ENCODE measurements around the gene SUSD2. TPM values are rescaled to one million over a fixed set of nuclear protein-coding genes. Genes with fewer than 3 reads are reported as not detected.
A peak's percentile ranks its signal among the peaks of the same experiment; 100 is the strongest.

The SUSD2 gene
- total and polyA plus RNA-seq, 2 experiments from 2014 or later: 9.7 to 10.8 TPM

GRCh38 chr22:24145446-24146193 lies 35.7 kb upstream of the SUSD2 start:
- Histone ChIP-seq H3K27ac (peak overlapping the region; percentile 82), H3K4me2 (peak overlapping the region; percentile 48), H3K9me2 (replicated peaks; ENCODE audit: insufficient read depth) (no peaks in the 10 kb centered on the region), H3K4me1 (ENCODE audit: insufficient read depth) (peaks cover 53% of the 10 kb centered on the region), H2AFZ (no peak overlapping the region), H3K36me3 (replicated peaks; ENCODE audit: insufficient read depth, low read depth) (no peaks in the 10 kb centered on the region), H3K27me3 (no peaks in the 10 kb centered on the region), H3K79me2 (peaks cover 3% of the 10 kb centered on the region), H3K9me3 (ENCODE audit: low read depth) (no peaks in the 10 kb centered on the region), H3K4me3 (no peak overlapping the region), H4K20me1 (ENCODE audit: insufficient read depth, poor library complexity, severe bottlenecking) (no peaks in the 10 kb centered on the region)
- DNase-seq (ENCODE audit: low spot score): no peak
- TF ChIP-seq EZH2phosphoT487 (IDR thresholded peaks at IDR 0.05; ENCODE audit: low read depth, severe bottlenecking, unreplicated experiment) (no peak), CTCF (IDR thresholded peaks at IDR 0.05; ENCODE audit: poor library complexity) (no peak), EZH2 (IDR thresholded peaks at IDR 0.05; ENCODE audit: borderline replicate concordance) (no peak)
- 95% methylated on average over 9 of the region's 9 CpGs for WGBS (ENCODE audit: low lambda C conversion rate, missing lambda C conversion rate)

- Histone ChIP-seq H3K27me3 (no peaks in the 10 kb centered on the region), H3K9me2 (replicated peaks; ENCODE audit: insufficient read depth) (no peaks in the 10 kb centered on the region), H3K27ac (peak overlapping the region; percentile 82), H3K4me1 (ENCODE audit: insufficient read depth) (peaks cover 53% of the 10 kb centered on the region), H3K9me3 (ENCODE audit: low read depth) (no peaks in the 10 kb centered on the region), H4K20me1 (ENCODE audit: insufficient read depth, poor library complexity, severe bottlenecking) (no peaks in the 10 kb centered on the region), H3K4me3 (no peak overlapping the region), H3K36me3 (replicated peaks; ENCODE audit: insufficient read depth, low read depth) (no peaks in the 10 kb centered on the region), H3K4me2 (peak overlapping the region; percentile 48), H2AFZ (no peak overlapping the region), H3K79me2 (peaks cover 3% of the 10 kb centered on the region)
- TF ChIP-seq CTCF (IDR thresholded peaks at IDR 0.05; ENCODE audit: poor library complexity) (no peak), EZH2 (IDR thresholded peaks at IDR 0.05; ENCODE audit: borderline replicate concordance) (no peak), EZH2phosphoT487 (IDR thresholded peaks at IDR 0.05; ENCODE audit: low read depth, severe bottlenecking, unreplicated experiment) (no peak)
- peak; percentile 82 for DNase-seq (ENCODE audit: low spot score)
- 4% methylated on average over 4 of the region's 4 CpGs for WGBS (ENCODE audit: low lambda C conversion rate, missing lambda C conversion rate)
These were observed 35.1 kb upstream of the SUSD2 start for GRCh38 chr22:24146194-24146616.

- H3K27ac ChIP-seq: peak overlapping the region; percentile 82
- TF ChIP-seq EZH2 (IDR thresholded peaks at IDR 0.05; ENCODE audit: borderline replicate concordance) (no peak), EZH2phosphoT487 (IDR thresholded peaks at IDR 0.05; ENCODE audit: low read depth, severe bottlenecking, unreplicated experiment) (no peak), CTCF (IDR thresholded peaks at IDR 0.05; ENCODE audit: poor library complexity) (no peak)
- H3K9me2 ChIP-seq (replicated peaks; ENCODE audit: insufficient read depth): no peaks in the 10 kb centered on the region
- no peaks in the 10 kb centered on the region for H3K36me3 ChIP-seq (replicated peaks; ENCODE audit: insufficient read depth, low read depth)
- H2AFZ ChIP-seq: no peak overlapping the region
- 62% methylated on average over 3 of the region's 4 CpGs for WGBS (ENCODE audit: low lambda C conversion rate, missing lambda C conversion rate)
- DNase-seq (ENCODE audit: low spot score): peak; percentile 67
- peaks cover 3% of the 10 kb centered on the region for H3K79me2 ChIP-seq
- no peaks in the 10 kb centered on the region for H4K20me1 ChIP-seq (ENCODE audit: insufficient read depth, poor library complexity, severe bottlenecking)
- no peak overlapping the region for H3K4me3 ChIP-seq
- H3K4me1 ChIP-seq (ENCODE audit: insufficient read depth): peaks cover 53% of the 10 kb centered on the region
- no peaks in the 10 kb centered on the region for H3K9me3 ChIP-seq (ENCODE audit: low read depth)
- H3K4me2 ChIP-seq: peak overlapping the region; percentile 48
- no peaks in the 10 kb centered on the region for H3K27me3 ChIP-seq
These were observed 34.4 kb upstream of the SUSD2 start for GRCh38 chr22:24146791-24147353.
